H54 (cell line): ENCODE results near the gene FAF1.
"Not testable (repeated sequence)": the region's sequence is repeated elsewhere in the genome, so short reads cannot be mapped to it uniquely, and the experiment has no call there.

Experiments
- DNase-seq: peaks from one replicate; pipeline ENCODE4 v3.0.0; 2011; ENCODE audit warnings: low spot score, mixed read lengths; ENCODE audit not compliant: insufficient read length
- FAIRE-seq: peaks from 3 replicates; lab custom pipeline; 2011; peaks lifted over from hg19 to GRCh38; lab: Jason Lieb, UNC
- POLR2A ChIP-seq: IDR thresholded peaks from 2 replicates; pipeline ENCODE4 v1.6.1; 2011; ENCODE audit warnings: low read depth, mild to moderate bottlenecking, low read length

Gene FAF1

DNA sequence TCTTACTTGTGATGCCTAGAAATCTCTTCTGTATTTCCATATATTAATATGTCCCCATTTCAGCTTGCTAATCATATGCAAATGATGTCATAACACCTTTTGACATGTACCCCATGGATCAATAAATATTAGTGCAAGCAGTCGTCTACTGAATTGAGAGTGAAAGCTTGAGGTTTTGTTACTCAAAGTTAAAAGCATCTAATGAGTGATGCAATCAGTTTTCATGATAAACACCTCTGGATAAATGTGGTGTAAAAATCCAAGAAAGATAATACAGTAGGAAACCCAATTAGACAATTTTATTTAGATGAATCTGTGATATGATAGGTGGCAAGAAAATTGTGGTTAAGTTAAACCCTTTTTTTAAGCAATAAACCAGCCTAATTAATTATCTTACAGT lies 395.6 kb downstream of the FAF1 start:
- DNase-seq (no peak), FAIRE-seq (peak; percentile 27)
- TF ChIP-seq POLR2A: no peak

DNA sequence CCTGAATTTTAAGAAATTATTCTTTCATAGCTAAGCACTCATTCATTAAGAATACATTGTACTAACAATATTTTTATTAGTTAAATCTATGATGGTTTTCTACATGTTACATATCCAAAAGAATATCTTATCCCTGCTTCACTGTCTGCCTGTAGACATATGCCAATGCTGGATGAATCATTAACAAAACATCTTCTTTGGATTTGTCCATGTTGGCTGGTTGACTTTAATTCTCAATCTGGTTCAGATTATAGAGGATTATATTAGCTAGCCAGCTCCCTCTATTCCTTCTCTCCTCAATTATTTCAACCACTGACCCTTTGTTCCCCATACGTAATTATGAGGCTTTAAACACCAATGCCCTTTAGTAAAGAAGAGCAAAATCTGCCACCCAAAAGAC lies 398.0 kb downstream of the FAF1 start:
- no peak for TF ChIP-seq POLR2A
- DNase-seq (no peak), FAIRE-seq (no peak)

DNA sequence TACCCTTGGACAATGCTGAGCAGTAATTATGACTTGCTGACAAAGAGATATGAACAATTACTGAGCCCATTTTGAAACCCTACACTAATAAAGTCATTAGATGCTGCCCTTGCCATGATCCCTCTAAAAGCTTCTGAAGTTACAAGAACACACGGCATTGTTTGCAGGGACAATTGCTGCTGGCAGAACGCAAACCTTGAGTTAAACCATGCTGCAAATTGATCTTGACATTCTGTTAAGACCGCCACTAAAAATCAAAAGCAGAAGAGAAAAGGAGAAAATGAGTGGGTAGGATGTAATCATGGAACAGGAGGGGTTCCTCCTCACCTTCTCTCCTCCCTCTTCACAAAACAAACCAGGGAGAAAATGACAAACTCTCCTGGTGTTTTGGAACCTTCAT lies 400.6 kb downstream of the FAF1 start:
- no peak for TF ChIP-seq POLR2A

GRCh38 chr1:50553921-50554320 lies 406.1 kb downstream of the FAF1 start:
- no peak for DNase-seq
- FAIRE-seq: no peak
- TF ChIP-seq POLR2A: no peak

More for the DNA sequence above, 400.6 kb downstream of the FAF1 start:
- no peak for FAIRE-seq
- no peak for DNase-seq

DNA sequence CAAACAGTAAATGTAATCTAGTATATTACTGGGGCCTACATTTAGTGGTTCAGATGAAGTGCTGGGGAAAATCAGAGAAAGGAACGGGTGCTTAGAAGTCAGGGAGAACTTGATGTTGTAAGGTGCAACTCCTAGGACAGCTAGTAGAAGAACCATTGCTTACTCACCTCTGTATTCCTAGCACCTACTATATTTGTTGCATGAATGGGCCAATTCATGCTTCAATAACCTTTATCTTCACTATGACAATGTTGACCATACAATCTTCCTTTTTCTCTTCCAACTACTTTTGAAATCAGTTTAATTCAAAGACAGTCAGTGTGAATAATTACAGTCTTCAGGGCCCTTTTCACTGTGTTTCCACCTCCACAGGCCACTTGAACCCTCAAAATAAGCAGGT lies 411.8 kb downstream of the FAF1 start:
- DNase-seq (no peak), FAIRE-seq (no peak)
- TF ChIP-seq POLR2A: no peak

- DNase-seq (no peak), FAIRE-seq (no peak)
- no peak for TF ChIP-seq POLR2A
Observed at GRCh38 chr1:50542362-50542761, 417.7 kb downstream of the FAF1 start.

DNA sequence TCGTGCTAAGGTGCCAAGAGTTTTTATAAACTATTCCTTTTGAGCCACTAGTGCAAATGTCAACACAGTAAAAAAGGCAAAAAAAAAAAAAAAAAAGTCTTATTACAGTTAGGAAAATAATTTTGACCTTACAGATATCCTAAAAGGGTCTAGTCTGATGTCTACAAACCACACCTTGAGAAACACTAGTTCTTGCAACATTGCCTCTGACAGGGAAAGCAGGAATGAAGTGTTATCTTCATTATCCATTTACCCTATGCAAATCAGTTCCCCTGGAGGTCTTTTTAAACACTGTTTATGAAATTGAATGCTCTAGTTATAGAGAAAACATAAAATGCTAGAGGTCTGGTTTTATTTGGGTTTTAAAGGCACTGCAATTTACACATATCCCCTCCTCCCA lies 421.6 kb downstream of the FAF1 start:
- no peak for TF ChIP-seq POLR2A
- FAIRE-seq (no peak), DNase-seq (no peak)

DNA sequence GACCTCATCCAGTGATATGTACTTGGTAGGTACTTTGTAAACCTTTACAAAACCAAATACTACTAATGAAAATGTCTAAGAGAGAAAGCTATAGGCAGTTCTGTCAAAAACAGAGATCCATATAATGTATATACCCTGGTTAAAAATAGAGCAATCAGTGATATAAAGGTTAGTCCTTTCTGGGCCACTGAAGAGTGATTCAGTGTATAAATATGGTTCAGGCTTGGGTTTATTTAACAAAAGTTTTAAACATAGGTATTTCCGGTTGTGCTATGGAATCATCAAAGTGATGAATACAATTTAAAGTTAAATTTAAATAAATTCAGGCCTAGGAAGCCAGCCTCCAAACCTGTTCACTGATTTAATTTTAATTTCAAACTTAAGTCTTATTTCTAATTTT lies 428.5 kb downstream of the FAF1 start:
- DNase-seq (no peak), FAIRE-seq (no peak)
- TF ChIP-seq POLR2A: no peak

DNA sequence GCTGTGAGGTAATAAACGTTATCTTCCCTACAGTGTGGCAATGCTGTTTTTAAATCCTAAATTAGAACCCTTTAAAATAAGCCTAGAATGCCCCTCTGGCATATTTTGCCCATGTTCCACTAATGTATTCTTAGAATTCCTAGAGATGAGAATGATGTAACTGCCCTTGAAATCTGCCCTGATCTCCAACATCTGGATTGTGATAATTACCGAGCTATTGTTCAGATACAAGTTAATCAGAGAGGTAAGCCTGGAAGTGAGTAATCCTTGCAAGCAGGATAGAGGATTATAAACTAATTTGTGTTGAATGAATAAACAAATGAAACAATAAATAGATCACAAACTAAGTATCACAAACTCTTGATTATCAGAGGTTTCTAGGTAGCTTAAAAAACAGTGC lies 429.0 kb downstream of the FAF1 start:
- DNase-seq (no peak), FAIRE-seq (no peak)
- no peak for TF ChIP-seq POLR2A

DNA sequence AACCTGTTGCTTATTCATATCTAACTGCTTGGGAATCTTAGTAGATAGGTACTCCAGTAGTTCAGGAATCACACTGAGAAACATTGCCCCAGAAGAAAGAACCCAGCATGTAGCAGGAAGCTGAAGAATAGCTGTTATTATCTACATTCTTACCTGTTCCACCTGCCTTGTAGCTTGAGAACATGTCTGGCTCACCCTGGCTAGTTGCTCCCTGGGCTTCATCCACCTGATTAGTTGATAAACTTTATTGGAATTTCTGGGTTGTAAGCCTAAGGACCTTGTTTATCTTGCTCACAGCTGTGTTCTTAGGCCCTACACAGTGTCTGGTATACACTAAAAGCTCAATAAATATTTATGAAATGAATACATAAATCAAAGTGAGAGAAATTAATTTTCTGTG lies 430.6 kb downstream of the FAF1 start:
- TF ChIP-seq POLR2A: no peak
- no peak for FAIRE-seq
- DNase-seq: no peak

- not testable (repeated sequence) for FAIRE-seq, DNase-seq
Observed at GRCh38 chr1:50527987-50528320, 432.1 kb downstream of the FAF1 start.

DNA sequence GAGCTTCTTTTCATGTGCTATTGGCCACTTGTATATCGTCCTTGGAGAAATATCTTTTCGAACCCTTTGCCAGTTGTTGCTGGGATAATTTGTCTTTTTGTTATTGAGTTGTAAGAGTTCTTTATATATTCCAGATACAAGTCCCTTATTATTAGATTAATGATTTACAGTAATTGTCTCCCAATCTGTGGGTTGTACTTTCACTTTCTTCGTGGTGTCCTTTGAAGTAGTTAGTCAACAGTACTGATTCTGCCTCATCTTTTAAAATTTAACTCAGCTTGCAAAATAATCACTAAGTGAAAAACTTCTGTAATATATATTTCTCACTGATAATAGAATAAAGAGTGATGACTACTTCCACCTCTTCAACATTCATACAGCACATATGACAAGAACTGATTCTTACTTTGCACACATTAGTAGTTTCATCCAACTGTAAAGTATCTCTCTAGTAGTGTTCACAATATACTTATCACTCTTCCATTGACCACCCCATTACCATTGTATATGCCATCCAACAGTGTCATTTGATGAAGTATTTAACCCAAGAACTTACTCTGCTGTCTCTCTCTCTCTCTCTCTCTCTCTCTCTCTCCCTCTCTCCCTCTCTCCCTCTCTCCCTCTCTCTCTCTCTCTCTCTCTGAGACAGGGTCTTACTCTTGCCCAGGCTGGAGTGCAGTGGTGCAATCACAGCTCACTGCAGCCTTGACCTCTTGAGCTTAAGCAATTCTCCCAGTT lies 432.6 kb downstream of the FAF1 start:
- FAIRE-seq: peak; percentile 15
- TF ChIP-seq POLR2A: no peak
- DNase-seq: no peak

DNA sequence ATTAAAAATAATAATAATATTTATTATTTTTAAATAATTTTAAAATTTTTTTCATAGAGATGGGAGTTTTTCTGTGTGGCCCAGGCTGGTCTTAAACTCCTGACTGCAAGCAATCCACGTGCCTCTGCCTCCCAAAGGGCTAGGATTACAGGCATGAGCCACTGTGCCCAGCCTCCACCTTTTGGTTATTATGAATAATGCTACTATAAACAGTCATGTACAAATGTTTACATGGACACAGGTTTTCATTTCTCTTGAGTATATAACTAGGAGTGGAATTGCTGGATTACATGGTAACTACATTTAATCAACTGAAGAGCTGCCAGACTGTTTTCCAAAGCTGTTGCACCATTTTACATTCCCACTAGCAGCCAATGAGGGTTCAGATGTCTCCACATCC lies 433.6 kb downstream of the FAF1 start:
- DNase-seq (no peak), FAIRE-seq (no peak)

DNA sequence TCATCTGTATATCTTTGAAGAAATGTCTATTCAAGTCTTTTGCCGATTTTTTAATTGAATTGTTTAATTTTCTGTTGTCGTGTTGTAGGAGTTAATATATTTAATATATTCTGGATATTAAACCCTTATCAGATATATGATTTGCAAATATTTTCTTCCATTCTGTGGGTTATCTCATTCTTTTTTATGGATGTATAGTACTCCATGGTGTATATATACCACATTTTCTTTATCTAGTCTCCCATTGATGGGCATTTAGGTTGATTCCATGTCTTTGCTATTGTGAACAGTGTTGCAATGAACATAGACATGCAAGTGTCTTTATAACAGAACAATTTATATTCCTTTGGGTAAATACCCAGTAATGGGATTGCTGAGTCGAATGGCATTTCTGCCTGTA lies 436.5 kb downstream of the FAF1 start:
- FAIRE-seq (no peak), DNase-seq (no peak)
- TF ChIP-seq POLR2A: no peak

More for the DNA sequence above, 433.6 kb downstream of the FAF1 start:
- no peak for TF ChIP-seq POLR2A

DNA sequence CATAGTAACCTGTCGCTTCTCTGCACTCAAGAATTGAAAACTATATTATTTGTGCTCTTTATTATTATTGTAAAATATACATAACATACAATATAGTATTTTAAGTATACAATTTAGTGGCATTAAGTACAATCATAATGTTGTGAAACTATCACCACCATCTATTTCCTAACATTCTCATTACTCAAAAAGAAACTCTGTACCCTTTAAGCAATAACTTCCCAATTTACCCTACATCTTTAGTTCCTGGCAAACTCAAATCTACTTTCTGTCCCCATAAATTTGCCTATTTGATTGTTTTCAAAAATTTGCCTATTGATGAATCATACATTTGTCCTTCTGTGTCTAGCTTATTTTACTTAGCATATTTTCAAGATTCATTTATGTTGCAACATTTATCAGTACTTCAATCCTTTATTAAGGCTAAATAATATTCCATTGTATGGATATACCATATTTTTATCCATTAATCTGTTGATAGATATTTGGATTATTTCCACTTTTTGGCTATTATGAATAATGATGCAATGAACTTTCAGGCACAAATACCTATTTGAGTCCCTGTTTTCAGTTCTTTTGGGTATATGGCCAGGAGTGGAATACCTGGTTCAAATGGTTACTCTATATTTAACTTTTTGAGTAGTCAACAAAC lies 437.2 kb downstream of the FAF1 start:
- FAIRE-seq: peak; percentile 11
- DNase-seq: no peak
- no peak for TF ChIP-seq POLR2A
